GM10847 (cell line): Measurements from ENCODE around the gene TNS3.

ENCODE experiments used
- POLR2A ChIP-seq: IDR thresholded peaks from 2 replicates; pipeline ENCODE4 v1.6.1; 2011; ENCODE audit not compliant: insufficient read length; ENCODE audit errors: extremely low read depth

TNS3 gene

GRCh38 chr7:47609803-47610452, 28.0 kb upstream of the TNS3 start:
- no peak for TF ChIP-seq POLR2A

DNA sequence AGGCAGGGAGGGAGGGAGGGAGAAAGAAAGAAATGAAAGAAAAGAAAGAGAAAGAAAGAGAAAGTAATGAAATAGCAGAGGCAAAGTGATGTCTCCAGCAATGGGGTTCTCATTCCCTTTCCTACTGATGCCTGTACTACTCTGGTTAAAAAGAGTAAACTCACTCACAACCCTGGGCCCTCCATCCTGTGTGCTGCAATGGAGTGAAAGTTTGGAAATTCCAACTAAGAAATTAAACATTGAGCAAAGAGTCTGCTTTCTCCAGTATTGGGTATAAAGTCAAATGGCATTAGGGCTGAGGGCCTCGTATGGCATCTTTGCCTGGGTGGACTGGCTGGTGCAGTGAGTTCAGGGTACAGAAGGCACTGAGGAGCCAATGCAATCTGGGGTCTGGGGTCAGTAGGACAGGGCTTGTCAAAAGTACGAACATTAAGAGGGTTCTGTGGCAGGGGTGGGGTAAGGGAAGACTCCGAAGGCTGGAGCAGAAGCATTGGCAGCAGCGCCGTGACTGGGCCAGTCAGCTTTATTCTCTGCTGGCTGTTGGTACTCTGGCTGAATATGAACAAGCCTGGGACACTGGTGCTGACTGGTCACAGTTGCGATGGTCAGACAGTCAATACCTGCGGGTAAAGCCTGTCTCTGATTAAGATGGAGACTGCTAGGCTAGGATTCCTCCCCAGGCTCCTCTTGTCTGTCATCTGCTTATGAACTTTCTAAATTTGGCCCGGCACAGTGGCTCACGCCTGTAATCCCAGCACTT, 24.1 kb upstream of the TNS3 start:
- no peak for TF ChIP-seq POLR2A

DNA sequence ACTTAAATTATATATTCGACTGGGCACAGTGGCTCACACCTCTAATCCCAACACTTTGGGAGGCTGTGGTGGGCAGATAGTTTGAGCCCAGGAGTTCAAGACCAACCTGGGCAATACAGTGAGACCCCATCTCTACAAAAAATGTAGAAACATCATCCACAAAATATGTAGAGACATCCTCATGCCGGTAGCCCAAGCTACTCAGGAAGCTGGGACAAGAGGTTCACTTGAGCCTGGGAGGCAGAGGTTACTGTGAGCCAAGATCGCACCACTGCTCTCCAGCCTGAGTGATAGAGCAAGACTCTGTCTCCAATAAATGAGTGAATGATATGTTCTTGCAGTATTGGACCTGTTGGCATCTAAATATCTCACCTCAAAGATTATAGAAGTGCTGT, 22.6 kb upstream of the TNS3 start:
- TF ChIP-seq POLR2A: no peak

GRCh38 chr7:47602272-47603004, 20.5 kb upstream of the TNS3 start:
- TF ChIP-seq POLR2A: no peak

DNA sequence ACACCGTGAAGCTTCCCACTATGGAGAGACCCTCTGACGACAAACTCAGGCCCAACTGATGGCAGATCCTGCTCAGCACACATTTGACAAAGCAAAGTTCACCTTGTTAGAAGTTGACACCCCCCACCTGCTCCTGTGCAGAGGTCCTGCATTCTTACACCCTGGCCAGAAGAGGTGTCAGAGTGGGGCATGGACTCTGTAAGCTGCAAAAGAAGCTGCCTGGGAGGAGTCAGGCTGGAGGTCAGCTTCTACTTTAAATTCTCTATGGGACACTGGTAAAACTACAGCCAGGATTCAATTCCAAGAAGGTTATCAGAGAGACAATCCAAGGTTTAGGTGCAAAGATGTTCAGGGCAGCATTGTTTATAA, 20.0 kb upstream of the TNS3 start:
- TF ChIP-seq POLR2A: no peak

DNA sequence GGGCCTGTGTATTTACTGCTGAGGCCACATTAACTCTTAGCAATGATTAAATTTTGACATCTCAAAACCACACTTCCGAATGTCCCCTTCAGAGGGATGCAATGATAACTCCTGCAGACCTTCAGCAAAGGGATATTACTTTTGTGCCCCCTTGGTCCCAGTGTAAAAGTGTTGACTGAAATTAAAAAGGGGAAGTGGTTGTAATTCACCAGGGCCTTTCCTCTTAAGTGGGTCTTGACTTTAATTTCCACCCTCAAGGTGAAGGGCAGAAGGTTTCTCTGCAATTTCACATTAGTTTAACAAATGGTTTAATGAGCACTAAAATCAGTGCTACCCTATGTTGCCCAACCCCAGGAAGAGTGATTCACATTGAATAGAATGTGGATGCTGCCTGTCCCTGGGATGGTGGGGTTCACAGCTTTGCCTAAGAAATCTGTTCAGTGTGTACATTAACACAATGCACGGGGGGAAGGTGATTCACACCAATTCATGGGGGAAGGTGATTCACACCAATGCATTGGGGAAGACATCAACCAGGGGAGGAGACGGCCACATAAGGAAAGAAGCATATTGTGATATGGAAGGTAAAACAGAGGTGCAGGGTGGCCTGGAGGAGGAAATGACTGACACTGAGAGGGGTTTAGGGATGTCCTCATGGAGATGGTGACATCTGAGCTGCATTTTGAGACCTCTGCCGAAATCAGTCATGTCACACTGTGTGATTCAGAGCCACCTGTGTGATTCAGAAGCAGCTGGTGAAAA, 19.4 kb upstream of the TNS3 start:
- TF ChIP-seq POLR2A: no peak

DNA sequence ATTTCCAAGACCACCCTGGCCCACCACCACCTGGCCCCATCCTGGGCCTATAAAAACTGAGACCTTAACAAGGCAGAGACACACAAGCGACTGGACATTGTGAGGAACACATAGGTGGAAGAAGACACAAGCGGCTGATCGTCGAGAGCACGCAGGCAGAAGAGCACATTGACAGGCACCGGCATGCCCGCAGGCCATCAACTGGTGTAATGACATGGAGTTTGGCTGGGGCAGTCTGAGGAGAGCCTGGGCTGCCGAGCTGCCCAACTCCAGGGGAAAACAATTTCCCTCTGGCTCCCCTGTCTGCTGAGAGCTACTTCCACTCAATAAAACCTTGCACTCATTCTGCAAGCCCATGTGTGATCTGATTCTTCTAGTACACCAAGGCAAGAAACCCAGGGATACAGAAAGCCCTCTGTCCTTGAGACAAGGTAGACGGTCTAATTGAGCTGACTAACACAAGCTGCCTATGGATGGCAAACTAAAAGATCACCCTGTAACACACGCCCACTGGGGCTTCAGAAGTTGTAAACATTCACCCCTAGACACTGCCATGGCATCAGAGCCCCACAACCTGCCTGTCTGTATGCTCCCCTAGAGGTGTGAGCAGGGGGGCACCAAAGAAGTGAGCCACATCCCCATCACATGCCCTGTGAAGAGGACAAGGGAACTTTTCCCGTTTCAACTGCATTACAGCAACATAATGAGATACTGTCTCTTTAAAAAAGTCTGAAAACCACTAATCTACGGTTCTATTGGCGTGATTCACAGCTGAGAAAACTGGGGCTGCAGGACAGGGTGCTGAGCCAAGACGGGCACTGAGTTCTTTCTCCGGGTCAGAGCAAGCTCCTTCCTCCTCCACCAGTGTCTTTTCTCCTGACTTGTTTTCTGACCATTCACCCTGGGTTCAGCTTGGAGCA, 18.5 kb upstream of the TNS3 start:
- no peak for TF ChIP-seq POLR2A

GRCh38 chr7:47597379-47597778, 15.5 kb upstream of the TNS3 start:
- no peak for TF ChIP-seq POLR2A

DNA sequence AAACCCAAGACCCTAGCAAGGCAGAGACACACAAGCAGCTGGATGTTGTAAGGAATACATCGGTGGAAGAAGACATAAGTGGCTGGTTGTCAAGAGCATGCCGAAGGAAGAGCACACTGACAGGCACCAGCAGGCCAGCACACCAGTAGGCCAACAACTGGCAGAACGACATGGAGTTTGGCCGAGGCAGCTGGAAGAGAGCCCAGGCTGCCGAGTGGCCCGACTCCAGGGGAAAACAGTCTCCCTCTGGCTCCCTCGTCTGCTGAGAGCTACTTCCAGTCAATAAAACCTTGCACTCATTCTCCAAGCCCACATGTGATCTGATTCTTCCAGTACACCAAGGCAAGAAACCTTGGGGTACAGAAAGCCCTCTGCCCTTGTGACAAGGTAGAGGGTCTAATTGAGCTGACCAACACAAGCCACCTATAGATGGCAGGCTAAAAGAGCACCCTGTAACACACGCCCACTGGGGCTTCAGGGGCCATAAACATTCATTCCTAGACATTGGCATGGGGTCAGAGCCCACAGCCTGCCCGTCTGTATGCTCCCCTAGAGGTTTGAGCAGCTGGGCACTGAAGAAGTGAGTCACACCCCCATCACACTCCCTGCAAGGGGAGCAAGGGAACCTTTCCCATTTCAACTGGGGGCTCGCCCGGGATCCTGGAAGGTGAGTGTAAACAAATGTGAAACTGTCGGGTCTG, 14.7 kb upstream of the TNS3 start:
- no peak for TF ChIP-seq POLR2A

DNA sequence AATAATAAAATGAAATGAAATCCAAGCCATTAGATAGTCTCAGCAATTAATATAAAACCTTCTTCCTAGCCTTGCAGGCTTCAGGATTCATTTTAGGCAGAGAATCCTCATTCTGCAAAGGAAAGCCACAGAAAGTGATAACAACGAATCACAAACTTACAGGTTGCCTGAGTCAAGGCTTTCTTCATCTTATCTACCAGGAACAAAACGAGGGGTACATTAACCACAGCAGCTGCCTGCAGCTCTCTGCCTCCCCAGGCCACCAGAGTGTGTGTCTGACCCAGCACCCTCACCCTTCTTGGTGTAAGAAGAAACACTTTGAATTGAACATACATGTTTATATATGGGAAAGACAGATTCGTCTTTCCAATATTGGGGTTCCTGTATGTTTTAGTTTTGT, 12.5 kb upstream of the TNS3 start:
- TF ChIP-seq POLR2A: no peak

- TF ChIP-seq POLR2A: no peak
Measured at GRCh38 chr7:47591655-47592572, 10.0 kb upstream of the TNS3 start.

- no peak for TF ChIP-seq POLR2A
Measured at GRCh38 chr7:47591089-47591654, 9.3 kb upstream of the TNS3 start.

DNA sequence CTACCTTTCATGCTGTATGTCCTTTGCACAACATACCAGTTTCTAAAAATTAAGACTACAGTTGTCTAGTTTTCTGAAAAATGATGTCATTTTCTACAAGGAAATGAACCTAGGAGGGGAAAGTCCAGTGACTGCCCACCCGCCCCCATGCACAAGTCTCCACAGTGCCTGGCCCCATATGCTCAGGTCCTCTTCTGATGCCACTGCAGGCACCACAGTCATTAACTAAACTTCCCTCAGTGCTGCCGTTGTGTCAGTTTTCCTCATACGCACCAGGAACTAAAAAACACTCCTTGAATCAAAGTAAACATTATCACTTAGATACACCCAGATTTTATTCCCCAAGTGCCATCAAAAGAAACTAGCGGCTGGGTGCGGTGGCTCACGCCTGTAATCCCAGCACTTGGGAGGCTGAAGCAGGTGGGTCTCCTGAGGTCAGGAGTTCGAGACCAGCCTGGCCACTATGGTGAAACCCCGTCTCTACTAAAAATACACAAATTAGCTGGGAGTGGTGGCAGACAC, 6.9 kb upstream of the TNS3 start:
- TF ChIP-seq POLR2A: no peak

DNA sequence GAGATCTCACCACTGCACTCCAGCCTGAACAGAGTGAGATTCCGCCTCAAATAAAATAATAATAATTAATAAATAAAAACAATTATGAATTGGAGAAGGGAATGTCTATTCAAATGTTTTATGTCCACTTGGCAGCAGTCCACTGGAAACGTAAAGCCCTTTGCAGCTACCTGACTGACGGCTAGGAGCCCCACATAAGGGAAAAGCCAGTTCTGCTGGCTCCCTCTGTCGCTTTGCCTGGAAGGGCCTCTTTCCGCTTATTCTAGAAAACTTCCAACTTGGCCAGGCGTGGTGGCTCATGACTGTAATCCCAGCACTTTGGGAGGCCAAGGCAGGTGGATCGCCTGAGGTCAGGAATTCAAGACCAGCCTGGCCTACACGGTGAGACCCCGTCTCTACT, 6.1 kb upstream of the TNS3 start:
- no peak for TF ChIP-seq POLR2A
